Stimulated activated CD4-positive, alpha-beta T cell treated with anti-CD3 and anti-CD28 coated beads, TNF-alpha, amount 100 ng/mL, for 48 hours (primary cell): ENCODE measurements around the gene FOXP2.

Experiments used
- DNase-seq, 3 donors: peaks; one replicate each; pipeline ENCODE4 v3.0.0-alpha.2; 2020; ENCODE audit warnings: low read depth in 3 of 3

Gene FOXP2

GRCh38 chr7:114653364-114654088 lies 238.9 kb downstream of the FOXP2 start:
- no peak for DNase-seq

- no peak for DNase-seq
These were observed 241.9 kb downstream of the FOXP2 start for GRCh38 chr7:114656466-114656865.

- no peak for DNase-seq
These were observed 242.7 kb downstream of the FOXP2 start for GRCh38 chr7:114657279-114657678.

DNA sequence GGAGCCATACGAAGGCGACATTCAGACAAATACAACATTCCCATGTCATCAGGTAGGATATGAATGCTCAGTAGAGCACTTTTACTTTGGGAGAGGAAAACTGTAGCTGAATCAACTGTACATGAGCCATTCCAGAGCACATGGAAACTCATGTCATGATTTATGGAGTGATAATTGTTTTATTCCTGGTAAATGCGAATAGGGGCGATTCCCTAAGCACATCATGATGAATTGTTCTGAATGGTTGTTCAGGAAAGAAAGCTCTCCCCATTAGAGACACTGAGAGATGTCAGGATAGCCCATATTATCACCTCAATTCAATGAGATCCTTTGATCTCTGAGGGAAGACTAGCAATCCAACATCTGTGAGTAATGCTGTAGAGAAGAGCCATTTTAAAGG lies 243.6 kb downstream of the FOXP2 start:
- no peak for DNase-seq

- DNase-seq = no peak
These were observed 245.0 kb downstream of the FOXP2 start for GRCh38 chr7:114659409-114660125.

DNA sequence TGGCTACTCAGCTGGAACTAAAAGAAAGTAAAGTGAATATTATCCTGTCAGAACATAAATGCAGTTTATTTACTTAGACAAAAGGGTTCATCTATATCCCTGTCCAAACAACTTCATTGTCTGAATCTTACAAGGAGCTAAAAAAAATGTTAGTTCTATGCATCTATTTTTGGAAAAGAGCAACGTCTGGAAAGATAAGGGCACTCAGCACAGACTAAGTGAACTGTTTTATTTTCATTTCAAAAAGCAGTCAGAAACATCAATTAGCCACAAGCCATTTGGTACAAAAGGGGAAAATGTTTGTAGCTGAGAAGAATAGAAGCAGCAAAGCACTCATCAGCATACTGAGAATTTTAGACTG lies 245.5 kb downstream of the FOXP2 start:
- DNase-seq = no peak

DNA sequence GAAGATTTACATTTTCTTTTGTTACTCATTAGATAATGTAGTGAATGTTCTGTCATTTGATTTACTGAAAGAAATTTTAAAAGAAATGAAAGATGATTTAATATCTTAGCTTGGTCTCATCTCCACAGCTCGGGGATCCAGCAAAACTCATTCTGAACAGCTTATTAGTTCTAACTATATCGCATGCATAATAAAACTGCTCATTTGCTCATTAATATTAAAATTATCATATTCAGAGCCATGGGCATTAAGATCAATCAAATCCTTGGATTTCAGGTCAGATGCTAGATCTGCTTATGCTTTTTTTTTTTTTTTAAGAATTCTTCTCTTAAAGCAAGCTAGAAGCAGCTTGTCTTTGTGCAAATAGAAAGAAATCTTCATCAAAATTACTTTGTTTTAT lies 246.1 kb downstream of the FOXP2 start:
- no peak for DNase-seq

DNA sequence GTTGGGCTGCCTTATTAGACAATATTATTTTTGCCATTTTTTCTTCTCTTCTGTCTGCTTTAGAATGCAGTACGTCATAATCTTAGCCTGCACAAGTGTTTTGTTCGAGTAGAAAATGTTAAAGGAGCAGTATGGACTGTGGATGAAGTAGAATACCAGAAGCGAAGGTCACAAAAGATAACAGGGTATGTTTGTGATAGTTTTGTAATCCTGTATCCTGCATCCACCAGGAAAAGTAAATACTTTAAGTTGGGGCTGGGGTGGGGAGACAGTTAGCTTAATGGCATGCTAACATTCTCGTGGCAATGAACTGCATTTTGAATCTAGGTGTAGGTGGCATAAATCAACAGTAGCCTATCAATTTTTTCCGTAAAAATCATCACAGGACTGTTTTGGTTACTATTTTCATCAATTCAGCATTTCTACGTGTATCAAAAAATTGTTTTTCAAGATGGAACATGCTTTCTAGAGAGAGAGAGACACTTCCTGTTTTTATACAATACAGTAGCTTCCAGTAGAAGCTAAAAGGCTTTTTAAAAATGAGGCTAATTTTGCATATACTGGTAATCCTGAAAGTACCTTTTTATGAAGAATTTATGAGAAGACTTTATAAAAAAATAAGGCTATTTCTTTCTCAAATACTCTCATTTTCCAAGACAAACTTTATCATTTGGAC lies 247.5 kb downstream of the FOXP2 start:
- DNase-seq = no peak

- no peak for DNase-seq
These were observed 248.9 kb downstream of the FOXP2 start for GRCh38 chr7:114663502-114663901.

GRCh38 chr7:114670676-114671075 lies 256.1 kb downstream of the FOXP2 start:
- DNase-seq = no peak

DNA sequence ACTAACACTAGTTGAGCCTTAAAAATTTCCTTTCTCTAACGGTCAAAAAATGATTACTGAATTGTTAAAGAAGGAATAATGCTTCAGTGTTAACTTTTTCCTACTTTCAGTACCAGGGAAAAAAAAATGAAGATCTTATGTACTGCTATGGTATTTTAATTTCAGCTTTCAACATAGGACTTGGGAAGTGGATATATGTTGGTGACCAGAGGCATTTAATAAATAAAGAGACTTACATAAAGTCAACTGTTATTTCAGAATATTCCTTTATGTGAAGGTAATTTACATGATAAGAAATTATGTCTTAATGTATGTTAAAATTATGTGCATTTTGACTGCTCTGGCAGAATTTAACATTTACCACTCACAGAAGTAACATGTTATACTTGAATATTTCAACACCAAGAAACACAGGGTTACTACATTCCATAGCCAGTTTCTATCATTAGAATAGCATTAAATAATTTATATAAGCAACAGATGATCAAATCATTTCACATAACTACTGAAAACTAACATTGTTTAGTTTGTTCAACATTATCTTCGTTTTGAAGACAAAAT lies 257.0 kb downstream of the FOXP2 start:
- no peak for DNase-seq

GRCh38 chr7:114678116-114678515 lies 263.5 kb downstream of the FOXP2 start:
- no peak for DNase-seq

DNA sequence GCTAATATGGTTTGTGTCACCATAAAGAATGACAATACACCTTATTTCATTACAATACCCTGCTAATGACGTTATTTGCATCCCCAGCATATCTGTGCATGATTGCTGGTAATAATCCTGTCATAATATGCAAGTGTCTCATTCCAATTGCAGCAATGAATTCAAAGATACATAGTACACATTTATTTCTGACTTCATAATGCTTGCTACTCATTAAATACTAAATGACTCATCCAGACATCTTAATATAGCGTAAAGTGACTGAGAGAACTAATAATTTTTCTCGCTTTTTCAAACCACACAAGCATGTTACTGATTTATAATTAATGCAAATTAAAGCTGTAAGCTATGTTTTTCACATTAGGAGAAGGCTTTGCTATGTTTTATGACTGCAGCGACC lies 272.6 kb downstream of the FOXP2 start:
- DNase-seq = no peak

DNA sequence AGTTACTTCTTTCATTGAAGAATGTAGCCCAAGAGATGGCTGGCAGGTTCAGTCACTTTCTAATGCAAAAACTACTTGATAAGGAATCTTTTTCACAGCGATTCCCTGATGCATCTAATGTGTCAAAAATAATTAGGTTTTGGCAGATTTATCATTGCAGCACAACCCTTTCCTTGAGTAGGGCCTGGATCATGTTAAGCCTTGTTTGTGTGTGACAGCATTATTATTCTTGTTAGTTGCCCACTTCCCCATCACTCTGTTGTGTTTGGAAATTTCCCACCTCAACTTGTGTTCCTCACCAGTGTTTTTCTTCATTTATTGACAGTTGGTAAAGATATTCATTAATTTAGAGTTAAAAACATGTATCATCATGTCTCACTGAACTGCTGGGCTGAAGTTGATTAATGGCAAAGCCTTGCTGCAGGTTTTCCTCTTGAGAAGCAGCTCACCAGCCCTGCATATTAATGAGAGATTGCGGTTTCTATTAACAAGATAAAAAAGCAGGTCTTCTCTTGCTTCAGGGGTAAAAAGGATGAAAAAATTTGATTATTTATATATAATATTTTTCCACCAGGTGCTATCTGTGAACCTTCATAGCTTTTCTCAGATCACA lies 273.9 kb downstream of the FOXP2 start:
- no peak for DNase-seq

- DNase-seq = no peak
These were observed 274.8 kb downstream of the FOXP2 start for GRCh38 chr7:114689406-114689805.

DNA sequence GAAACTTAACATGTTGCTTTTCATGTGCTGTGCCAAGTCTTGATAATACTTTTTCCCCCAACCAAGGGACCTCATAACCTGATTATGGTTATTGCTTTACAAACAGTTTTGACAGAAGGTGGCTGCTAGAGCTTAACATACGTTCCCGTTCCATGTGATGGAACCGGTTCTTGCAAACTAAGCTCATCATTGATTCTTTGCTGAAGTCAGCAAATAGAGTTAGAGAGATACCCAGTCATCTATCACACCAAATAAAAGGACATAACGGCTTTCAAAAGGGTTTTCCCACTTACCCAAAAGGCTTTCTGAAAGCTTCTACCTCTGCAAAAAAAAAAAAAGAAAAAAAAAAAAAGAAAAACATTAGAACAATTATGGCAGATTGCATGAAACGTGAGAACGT lies 277.0 kb downstream of the FOXP2 start:
- DNase-seq = no peak

DNA sequence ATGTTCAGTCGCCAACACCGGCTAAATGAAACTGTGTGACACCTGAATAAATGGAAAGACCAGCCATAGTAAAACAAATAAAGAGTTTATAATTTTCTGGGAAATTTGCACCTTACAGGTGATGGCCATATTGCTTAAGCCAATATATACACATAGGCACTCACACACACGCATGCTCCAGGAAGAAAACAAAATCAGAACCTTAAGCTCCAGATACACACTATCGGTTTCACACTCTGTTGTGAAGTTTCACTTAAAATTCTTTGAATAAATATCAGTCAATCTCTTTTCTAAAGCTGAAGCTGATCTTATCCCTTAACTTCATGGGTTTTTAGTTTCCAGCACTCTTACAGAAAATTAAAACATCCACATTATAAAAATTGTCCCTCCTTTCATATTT lies 280.6 kb downstream of the FOXP2 start:
- DNase-seq = no peak

- no peak for DNase-seq
These were observed 285.8 kb downstream of the FOXP2 start for GRCh38 chr7:114700247-114700928.

DNA sequence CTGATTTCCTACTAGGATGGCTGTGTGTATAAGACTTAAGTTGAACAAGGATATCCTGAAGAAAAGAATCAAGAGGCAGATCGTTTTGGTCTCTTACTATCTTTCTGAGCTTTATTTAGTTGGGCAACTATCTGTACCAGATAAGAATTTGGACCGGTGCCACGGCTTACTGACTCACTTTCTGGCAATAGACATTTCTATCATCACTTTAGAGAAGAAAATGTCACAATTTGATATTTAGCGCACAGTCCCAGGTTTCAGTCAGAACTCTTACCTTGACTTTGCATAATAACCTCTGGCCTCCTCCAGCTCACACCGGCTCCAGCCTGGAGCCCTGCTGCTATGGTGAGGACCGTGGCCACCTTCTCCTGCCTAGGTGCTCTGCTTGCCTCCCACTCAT lies 289.1 kb downstream of the FOXP2 start:
- DNase-seq = no peak

DNA sequence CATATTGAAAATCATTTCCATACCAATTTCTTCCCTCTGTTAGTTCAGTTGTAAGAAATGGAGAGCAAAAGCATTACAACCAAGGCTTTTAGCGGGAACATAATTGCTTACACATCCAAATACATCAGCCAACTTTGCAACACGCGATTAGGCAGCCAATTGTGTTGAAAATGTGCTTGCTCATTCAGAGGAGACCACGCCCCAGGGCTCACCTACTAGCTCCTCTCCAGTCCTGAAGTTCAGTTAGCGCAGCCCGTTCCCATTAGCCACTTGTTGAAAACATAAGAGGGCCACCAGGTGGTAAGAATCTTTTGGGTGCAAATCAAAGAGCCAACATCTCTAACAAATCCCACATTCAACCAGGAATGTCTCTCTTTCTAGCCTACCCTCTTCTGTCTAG lies 294.0 kb downstream of the FOXP2 start:
- DNase-seq = no peak

GRCh38 chr7:114710499-114710898 lies 295.9 kb downstream of the FOXP2 start:
- no peak for DNase-seq

GRCh38 chr7:114711241-114711640 lies 296.6 kb downstream of the FOXP2 start:
- no peak for DNase-seq
